Hindlimb muscle (tissue), 1 donor: ENCODE data around the gene MAPK8IP1. TPM values are rescaled to one million over a fixed set of nuclear protein-coding genes. Genes with fewer than 3 reads are reported as not detected.
"Not testable (repeated sequence)": the region's sequence is repeated elsewhere in the genome, so short reads cannot be mapped to it uniquely, and the experiment has no call there.

ENCODE experiments used
- DNase-seq: peaks from one replicate; pipeline ENCODE4 v3.0.0-alpha.2; 2013
- polyA plus RNA-seq: library from polyadenylated mRNA; unstranded; fragments of 120-200 nt; gene quantifications from one replicate; pipeline ENCODE4 v1.2.1, GENCODE V29; 2013; ENCODE audit not compliant: insufficient read length

MAPK8IP1 gene
- polyA plus RNA-seq, 1 donor: 50.0 TPM

GRCh38 chr11:45890886-45891550 is 5.6 kb downstream of the MAPK8IP1 start:
- DNase-seq: no peak

DNA sequence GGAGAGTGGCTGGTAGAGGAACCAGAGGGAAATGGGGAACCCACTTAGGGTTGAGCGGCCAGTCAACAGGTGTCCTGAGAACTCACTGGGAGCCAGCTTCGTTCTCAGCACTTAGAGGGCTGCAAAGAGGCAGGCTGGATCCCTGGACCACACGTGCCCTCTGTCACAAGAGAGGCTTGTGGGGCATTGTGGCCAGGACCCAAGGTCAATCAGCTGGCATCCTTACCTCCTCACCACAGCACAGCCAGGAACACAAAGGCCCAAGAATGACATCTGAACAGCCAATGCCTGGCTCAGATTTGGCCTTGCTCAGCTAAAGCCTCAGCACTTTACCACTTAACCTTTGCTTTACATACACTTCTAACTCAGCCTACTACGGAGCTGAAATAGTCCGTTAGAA is 7.4 kb downstream of the MAPK8IP1 start:
- no peak for DNase-seq

GRCh38 chr11:45894555-45895247 is 9.2 kb downstream of the MAPK8IP1 start:
- DNase-seq: no peak

GRCh38 chr11:45895553-45896259 is 10.3 kb downstream of the MAPK8IP1 start:
- no peak for DNase-seq

- peak; percentile 37 for DNase-seq
These were observed 11.1 kb downstream of the MAPK8IP1 start for GRCh38 chr11:45896422-45896984.

DNA sequence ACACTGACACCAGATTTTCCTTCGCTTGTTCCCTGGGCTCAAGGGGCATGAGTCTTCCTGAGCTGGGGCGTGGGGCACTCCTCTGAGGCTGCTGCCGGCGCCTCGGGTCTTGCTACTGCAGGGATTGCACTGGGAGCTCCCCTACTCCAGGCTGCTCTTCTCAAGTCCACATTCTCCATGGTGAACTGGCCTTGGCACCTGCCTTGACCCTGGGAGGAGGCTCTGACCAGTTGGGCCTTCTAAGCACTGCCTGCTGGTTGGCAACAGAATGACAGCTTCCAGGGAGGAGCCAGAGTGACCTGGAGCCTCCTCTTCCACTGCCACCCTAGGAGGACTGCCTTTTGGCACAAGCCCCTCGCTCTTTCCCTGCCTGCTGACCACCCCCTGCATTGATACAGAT is 12.1 kb downstream of the MAPK8IP1 start:
- no peak for DNase-seq

- no peak for DNase-seq
These were observed 13.6 kb downstream of the MAPK8IP1 start for GRCh38 chr11:45899086-45899447.

DNA sequence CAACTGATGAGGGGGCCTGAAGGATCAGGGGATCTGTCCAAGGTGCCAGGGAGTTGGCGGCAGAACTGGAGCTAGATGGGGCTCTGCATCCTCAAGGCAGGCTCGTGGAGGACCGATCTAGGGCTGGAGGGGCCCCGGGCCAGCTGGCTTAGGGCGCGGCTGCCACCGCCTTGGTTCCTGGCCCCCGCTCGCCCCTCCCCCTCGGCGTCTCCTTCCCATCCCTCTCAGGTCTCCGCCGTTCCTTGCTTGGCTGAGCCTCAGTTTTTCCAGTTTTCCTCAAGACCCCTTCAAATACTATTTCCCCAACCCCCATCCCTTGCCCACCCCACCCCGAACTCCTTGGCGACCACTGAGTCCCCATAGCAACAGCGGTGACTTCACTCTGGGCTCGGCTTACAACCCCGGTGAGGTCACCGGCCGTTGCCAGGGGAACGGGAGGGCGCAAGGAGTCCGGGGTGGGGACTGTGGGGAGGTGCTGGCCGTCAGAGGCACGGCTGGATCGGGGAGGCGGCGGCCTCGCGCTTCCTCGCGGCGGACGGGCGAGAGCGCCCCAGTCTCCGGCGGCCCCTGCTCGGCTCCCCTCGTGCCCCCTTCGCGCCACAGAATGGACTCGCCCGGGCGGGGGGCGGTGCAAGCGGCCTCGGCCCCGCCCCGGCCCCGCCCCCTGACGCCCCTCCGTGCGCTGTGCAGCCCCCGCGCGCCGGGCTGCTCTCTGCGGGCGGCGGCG is 14.2 kb downstream of the MAPK8IP1 start:
- DNase-seq: peak; percentile 93

GRCh38 chr11:45900175-45900800 is 14.8 kb downstream of the MAPK8IP1 start:
- not testable (repeated sequence) for DNase-seq

DNA sequence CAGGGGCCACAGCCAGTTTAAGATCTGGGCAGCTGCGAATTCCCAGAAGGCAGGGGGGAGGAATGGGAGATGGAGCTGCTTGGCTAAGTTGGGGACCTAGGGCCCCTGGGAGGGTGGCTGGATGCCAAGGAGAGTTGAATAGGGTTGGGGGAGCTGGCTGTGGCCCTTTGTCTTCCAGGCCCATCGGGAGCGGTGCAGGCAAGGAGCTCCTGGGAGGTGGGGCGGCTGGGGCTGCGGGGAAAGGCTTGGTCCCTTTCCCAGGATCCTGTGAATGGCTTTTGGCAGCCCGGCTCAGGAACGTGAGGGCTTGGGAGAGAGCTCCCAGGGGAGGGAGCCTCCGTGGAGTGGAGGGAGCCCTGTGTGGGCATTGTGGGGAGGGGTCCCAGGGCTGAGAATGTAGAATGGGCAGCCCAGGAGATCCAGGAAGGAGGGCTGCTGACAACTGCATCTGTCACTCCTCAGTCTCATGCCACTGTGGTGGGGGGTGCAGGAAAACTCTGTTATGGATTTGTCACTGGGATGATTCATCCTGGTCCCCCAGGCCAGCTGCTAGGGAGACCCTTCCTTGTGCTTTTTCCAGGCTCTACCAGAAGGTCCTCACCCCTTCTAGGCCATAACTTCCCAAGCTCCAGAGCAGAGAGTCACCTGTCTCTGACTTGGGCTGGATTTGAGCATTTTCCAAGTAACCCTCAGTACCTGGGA is 15.6 kb downstream of the MAPK8IP1 start:
- no peak for DNase-seq

GRCh38 chr11:45901626-45902025 is 16.2 kb downstream of the MAPK8IP1 start:
- DNase-seq: no peak

- no peak for DNase-seq
These were observed 17.3 kb downstream of the MAPK8IP1 start for GRCh38 chr11:45902452-45903380.

DNA sequence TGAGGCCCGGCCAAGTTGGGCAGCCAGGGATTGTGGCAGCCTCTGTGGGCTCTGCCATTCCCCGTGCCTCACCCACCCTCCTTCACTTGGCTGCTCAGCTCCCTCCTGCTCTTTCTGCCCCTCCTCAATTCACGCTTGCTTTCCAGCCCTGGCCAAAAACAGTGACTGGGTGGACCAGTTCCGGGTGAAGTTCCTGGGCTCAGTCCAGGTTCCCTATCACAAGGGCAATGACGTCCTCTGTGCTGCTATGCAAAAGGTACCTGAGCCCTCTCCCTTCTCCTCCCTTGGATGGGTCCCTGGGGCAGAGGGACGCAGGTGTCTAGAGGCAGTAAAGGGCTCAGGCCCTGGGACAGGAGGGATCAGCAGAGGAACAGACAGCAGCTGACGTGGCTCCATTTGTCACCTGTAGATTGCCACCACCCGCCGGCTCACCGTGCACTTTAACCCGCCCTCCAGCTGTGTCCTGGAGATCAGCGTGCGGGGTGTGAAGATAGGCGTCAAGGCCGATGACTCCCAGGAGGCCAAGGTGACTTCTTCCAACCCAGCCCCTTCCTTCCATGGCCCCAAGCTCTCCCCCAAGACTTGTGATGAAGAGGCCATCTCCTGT is 19.0 kb downstream of the MAPK8IP1 start:
- DNase-seq: no peak

- no peak for DNase-seq
These were observed 19.6 kb downstream of the MAPK8IP1 start for GRCh38 chr11:45905095-45905494.

- not testable (repeated sequence) for DNase-seq
These were observed 20.1 kb downstream of the MAPK8IP1 start for GRCh38 chr11:45905576-45905975.

- DNase-seq: no peak
These were observed 20.7 kb downstream of the MAPK8IP1 start for GRCh38 chr11:45906096-45906682.

GRCh38 chr11:45906965-45907611 is 21.6 kb downstream of the MAPK8IP1 start, which contains the start of gene FREY1:
FREY1 (minus strand) TSS chr11:45907271; CDS start chr11:45907245, 26 bp downstream.
- DNase-seq: no peak

DNA sequence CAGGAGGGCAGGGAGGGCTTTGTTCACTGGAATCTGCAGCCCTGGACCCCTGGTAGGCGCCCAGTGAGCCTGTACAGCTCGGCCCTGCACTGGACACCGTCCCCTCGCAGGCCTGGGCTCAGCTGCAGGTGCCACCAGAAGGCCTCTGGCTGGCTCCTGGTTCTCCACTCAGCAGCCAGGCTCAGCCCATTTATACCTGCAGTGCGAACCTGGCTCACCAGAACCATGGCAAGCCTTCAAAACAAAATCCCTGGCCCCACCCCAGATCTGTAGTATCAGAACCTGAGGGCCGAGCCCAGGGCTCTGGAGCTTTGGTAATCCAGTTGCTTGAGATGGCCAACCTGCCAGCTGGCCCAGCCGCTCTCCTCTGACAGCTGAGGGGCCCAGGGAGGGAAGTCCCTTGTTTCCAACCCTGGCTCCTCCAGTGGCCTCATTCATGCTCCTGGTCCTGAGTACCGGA is 22.5 kb downstream of the MAPK8IP1 start:
- DNase-seq: no peak
